Progenitor cell of endocrine pancreas (in vitro differentiated cells): ENCODE measurements around the gene RAI1. TPM values are rescaled to one million over a fixed set of nuclear protein-coding genes. Genes with fewer than 3 reads are reported as not detected.

Experiments used
- DNase-seq: peaks from one replicate; pipeline ENCODE4 v3.0.0; 2021; ENCODE audit warnings: low spot score; ENCODE audit not compliant: unreplicated experiment
- H3K27ac Mint-ChIP-seq: 2 replicates; pipeline ENCODE4 v1.8.0; 2021; ENCODE audit warnings: mild to moderate bottlenecking, moderate library complexity, mixed read lengths
- H3K27me3 Mint-ChIP-seq: 2 replicates; pipeline ENCODE4 v1.8.0; 2021; ENCODE audit warnings: mixed read lengths
- H3K36me3 Mint-ChIP-seq: 2 replicates; pipeline ENCODE4 v1.8.0; 2022; ENCODE audit warnings: mixed read lengths; ENCODE audit not compliant: insufficient read depth
- H3K4me1 Mint-ChIP-seq: 2 replicates; pipeline ENCODE4 v1.8.0; 2021; ENCODE audit warnings: low read depth, mixed read lengths
- H3K4me3 Mint-ChIP-seq: 2 replicates; pipeline ENCODE4 v1.8.0; 2021; ENCODE audit warnings: low read depth, mild to moderate bottlenecking, moderate library complexity, mixed read lengths
- H3K9me3 Mint-ChIP-seq: 2 replicates; pipeline ENCODE4 v1.8.0; 2021; ENCODE audit warnings: low read depth, mixed read lengths
- total RNA-seq: library from RNA; stranded (reverse); gene quantifications from 2 replicates; pipeline ENCODE4 v1.2.1, GENCODE V29; 2021
- TF ChIP-seq, protein P1 (sequence below): fragments of 200-600 bp; sonication (generic); IDR thresholded peaks from one replicate; pipeline ENCODE4 v1.5.0; 2021; ENCODE audit warnings: antibody characterized with exemption, mild to moderate bottlenecking; ENCODE audit not compliant: unreplicated experiment

RAI1 gene
- total RNA-seq, 1 donor from 2014 or later: 75.0 TPM

DNA sequence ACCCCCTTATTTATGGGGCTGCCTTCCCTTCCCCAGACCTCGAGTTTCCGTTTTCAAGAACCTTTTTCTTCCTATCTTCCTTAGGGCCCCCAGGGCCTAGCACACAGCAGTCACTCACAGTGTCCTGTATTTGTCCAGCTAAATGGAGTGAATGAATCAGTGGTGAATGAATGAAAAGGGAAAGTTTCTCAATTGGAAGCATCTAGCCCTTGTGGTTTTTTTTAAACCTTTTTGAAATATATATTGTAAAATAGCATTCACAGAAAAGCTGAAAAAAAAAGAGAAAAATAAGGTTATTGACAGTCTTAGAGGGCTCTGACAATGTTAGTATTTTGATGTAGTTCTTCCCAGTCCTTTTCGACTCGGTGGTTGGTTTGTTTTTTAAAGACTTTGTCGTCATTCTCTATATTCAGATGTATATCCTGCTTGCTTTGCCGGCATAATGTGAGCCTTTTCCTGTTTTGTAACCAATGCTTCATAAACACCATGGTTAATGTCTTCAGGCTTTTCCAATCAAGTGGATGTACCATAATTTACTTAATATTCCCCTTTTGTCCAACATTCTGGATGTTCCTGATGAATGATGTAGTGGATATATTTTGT is 45.3 kb downstream of the RAI1 start:
- H3K27ac Mint-ChIP-seq: no peak overlapping the region
- peaks cover 23% of the 10 kb centered on the region for H3K4me1 Mint-ChIP-seq
- peaks cover 12% of the 10 kb centered on the region for H3K27me3 Mint-ChIP-seq
- no peak for DNase-seq
- no peaks in the 10 kb centered on the region for H3K9me3 Mint-ChIP-seq
- no peak overlapping the region for H3K4me3 Mint-ChIP-seq
- TF ChIP-seq, protein P1, sequence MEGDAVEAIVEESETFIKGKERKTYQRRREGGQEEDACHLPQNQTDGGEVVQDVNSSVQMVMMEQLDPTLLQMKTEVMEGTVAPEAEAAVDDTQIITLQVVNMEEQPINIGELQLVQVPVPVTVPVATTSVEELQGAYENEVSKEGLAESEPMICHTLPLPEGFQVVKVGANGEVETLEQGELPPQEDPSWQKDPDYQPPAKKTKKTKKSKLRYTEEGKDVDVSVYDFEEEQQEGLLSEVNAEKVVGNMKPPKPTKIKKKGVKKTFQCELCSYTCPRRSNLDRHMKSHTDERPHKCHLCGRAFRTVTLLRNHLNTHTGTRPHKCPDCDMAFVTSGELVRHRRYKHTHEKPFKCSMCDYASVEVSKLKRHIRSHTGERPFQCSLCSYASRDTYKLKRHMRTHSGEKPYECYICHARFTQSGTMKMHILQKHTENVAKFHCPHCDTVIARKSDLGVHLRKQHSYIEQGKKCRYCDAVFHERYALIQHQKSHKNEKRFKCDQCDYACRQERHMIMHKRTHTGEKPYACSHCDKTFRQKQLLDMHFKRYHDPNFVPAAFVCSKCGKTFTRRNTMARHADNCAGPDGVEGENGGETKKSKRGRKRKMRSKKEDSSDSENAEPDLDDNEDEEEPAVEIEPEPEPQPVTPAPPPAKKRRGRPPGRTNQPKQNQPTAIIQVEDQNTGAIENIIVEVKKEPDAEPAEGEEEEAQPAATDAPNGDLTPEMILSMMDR: no peak
- H3K36me3 Mint-ChIP-seq: no peaks in the 10 kb centered on the region

DNA sequence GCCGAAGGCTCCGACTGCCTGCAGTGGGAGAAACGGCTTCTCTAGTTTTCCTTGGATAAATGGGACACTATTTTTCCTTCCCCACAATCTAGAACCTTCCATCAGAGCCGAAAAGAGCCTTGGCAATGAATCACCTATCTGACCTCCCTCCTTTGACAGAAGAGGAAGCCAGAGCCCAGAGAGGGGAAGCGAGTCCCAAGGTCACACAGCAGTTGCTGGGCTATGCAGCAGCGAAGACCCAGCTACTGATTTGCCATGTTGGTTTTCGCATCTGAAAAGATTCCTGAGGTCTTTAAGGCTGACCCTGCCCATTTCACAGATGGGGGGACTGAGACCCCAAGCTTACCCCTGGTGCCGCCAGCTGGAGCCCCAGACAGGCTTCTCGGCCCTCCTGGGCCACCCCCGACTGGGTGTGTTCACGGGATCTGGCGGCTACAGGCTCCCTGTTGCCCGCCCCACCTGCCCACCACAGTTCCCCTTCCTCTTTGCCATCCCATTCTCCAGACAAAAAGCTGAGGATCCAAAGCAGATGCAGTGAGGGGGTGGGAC is 45.9 kb downstream of the RAI1 start:
- H3K4me3 Mint-ChIP-seq: no peak overlapping the region
- peaks cover 6% of the 10 kb centered on the region for H3K27me3 Mint-ChIP-seq
- H3K9me3 Mint-ChIP-seq: no peaks in the 10 kb centered on the region
- no peaks in the 10 kb centered on the region for H3K36me3 Mint-ChIP-seq
- DNase-seq: no peak
- H3K27ac Mint-ChIP-seq: no peak overlapping the region
- peaks cover 18% of the 10 kb centered on the region for H3K4me1 Mint-ChIP-seq
- TF ChIP-seq, protein P1: no peak

DNA sequence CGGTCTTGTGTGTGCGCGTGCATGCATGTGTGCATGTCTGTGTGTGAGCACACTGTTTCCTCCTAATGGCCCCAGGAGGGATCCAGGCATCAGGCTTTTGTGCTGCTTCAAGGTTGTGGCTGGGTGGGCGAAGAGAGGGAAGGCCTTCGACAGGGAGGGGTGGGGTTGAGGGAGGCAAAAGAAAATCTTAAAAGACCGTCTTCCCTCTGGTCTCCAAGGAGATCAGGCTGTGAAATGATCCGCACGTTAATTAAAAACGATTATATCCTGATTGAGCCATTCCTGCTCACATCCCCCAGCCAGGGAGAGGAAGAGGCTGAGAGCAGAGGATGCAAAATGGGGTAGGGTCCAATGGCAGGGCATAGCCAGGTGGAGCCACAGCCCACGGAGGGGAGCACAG is 46.9 kb downstream of the RAI1 start:
- DNase-seq: no peak
- H3K27ac Mint-ChIP-seq: peak overlapping the region; percentile 64
- H3K4me1 Mint-ChIP-seq: peaks cover 10% of the 10 kb centered on the region
- H3K27me3 Mint-ChIP-seq: peaks cover under 1% of the 10 kb centered on the region
- H3K9me3 Mint-ChIP-seq: no peaks in the 10 kb centered on the region
- TF ChIP-seq, protein P1: no peak
- no peak overlapping the region for H3K4me3 Mint-ChIP-seq
- H3K36me3 Mint-ChIP-seq: no peaks in the 10 kb centered on the region

DNA sequence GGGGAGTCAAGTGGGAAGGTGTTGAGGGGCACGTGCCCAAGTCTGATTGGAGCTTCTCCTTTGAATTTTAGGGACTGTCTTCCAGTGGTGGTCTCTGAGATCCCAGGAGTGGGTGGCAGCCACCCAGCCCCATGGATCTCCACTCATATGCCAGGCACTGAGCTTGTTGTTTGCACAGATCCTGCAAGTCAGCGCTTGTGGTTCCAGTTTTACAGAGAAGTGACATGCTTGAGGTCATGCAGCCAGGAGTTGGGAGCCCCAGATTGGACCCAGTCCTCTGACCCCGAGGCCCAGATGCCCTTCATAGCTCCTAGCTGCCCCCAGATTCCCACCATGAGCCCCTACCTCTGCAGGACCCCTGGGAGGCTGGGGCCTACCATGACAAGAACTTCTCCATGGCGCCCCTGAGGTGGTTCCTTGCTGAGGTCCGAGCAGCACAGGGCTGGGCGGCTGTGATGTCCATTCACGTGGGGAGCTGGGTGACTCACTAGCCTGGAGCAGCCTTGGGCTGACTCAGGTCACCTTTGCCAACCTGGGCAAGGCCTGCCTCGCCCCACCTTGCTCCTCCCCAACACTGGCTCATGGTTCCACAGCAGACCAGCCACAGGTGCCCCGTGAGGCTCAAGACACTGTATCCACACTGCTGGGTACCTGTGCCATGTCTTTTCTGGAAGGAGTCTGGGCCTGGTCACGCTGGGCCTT is 47.4 kb downstream of the RAI1 start:
- TF ChIP-seq, protein P1: no peak
- DNase-seq: no peak
- peaks cover 9% of the 10 kb centered on the region for H3K4me1 Mint-ChIP-seq
- H3K4me3 Mint-ChIP-seq: no peak overlapping the region
- H3K27ac Mint-ChIP-seq: no peak overlapping the region
- no peaks in the 10 kb centered on the region for H3K36me3 Mint-ChIP-seq
- no peaks in the 10 kb centered on the region for H3K27me3 Mint-ChIP-seq
- H3K9me3 Mint-ChIP-seq: no peaks in the 10 kb centered on the region

DNA sequence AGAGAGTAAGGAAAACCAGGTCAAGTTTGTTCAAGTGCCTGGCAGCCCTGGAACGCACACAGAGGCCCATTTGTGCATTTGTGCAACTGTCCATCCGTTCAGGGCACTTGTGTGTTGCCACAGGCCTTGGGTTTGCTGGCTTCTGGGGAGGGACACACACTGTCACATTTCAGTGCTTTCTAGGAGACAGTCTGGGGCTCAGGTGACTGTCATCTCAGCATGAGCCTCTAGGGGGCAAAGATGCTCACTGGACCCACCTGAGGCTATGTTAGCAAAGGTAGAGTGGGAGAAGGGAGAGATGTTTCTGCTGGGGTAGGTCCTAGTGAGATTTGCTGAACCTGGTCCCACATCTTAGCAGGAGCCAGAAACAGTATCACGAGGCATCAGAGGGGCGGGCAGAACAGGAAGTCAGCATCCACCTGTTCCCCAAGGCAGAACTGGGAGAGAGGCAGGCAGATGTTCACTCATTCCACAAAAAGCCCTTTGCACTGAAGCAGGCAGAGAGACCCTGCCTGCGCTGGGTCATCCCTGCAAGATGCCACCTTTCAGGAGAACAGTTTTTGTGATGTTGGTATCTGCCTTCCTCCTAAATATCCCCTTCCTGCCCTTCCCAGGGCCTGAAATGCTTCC is 48.5 kb downstream of the RAI1 start:
- no peaks in the 10 kb centered on the region for H3K9me3 Mint-ChIP-seq
- TF ChIP-seq, protein P1: peak; percentile 68
- peaks cover 4% of the 10 kb centered on the region for H3K4me1 Mint-ChIP-seq

More for the DNA sequence above, 48.5 kb downstream of the RAI1 start:
- Mint-ChIP-seq H3K27ac (peak overlapping the region; percentile 66), H3K27me3 (no peaks in the 10 kb centered on the region), H3K4me3 (no peak overlapping the region), H3K36me3 (no peaks in the 10 kb centered on the region)
- DNase-seq: peak; percentile 48
